SK-N-SH treated with all-trans-retinoic acid at 6 μM for 48 hours (cell line): ENCODE data around the gene ZNF317.

ENCODE experiments used
- ATAC-seq: fragments of 200-7000 bp; cut with Tn5 transposase; 3 replicates; pipeline ENCODE4 v1.9.1; 2020; ENCODE audit warnings: mild to moderate bottlenecking, moderate library complexity
- ARNTL ChIP-seq: fragments of 450-650 bp; formaldehyde crosslinking; IDR thresholded peaks from 2 replicates; pipeline ENCODE4 v1.5.0; 2020; ENCODE audit warnings: low read depth, mild to moderate bottlenecking, moderate library complexity, borderline replicate concordance
- BACH2 ChIP-seq: fragments of 250-450 bp; sonication (Bioruptor Pico); IDR thresholded peaks from 2 replicates; pipeline ENCODE4 v1.9.0; 2021; ENCODE audit warnings: mild to moderate bottlenecking, borderline replicate concordance
- CREB5 ChIP-seq: fragments of 250-450 bp; sonication (Bioruptor Pico); IDR thresholded peaks from 2 replicates; pipeline ENCODE4 v1.5.1; 2020; ENCODE audit warnings: low read depth, mild to moderate bottlenecking, moderate library complexity
- CSDC2 ChIP-seq: fragments of 250-450 bp; sonication (Bioruptor Pico); IDR thresholded peaks from 2 replicates; pipeline ENCODE4 v1.5.0; 2020; ENCODE audit warnings: mild to moderate bottlenecking, moderate library complexity
- CSRNP3 ChIP-seq: fragments of 250-450 bp; sonication (Bioruptor Pico); IDR thresholded peaks from 2 replicates; pipeline ENCODE4 v1.5.1; 2021; ENCODE audit warnings: mild to moderate bottlenecking, moderate library complexity
- ESRRG ChIP-seq: fragments of 250-450 bp; sonication (Bioruptor Pico); IDR thresholded peaks from 2 replicates; pipeline ENCODE4 v1.6.1; 2021; ENCODE audit warnings: mild to moderate bottlenecking
- GLIS3 ChIP-seq: fragments of 250-450 bp; sonication (Bioruptor Pico); IDR thresholded peaks from 2 replicates; pipeline ENCODE4 v1.5.0; 2020; ENCODE audit warnings: mild to moderate bottlenecking, moderate library complexity
- ISL1 ChIP-seq: fragments of 250-450 bp; sonication (Bioruptor Pico); IDR thresholded peaks from 2 replicates; pipeline ENCODE4 v2.1.2; 2022; ENCODE audit warnings: mild to moderate bottlenecking, moderate library complexity
- OSR1 ChIP-seq: fragments of 250-450 bp; sonication (Bioruptor Pico); IDR thresholded peaks from 2 replicates; pipeline ENCODE4 v1.8.0; 2022; ENCODE audit warnings: moderate library complexity, mild to moderate bottlenecking, inconsistent platforms
- POU6F1 ChIP-seq: fragments of 250-450 bp; sonication (Bioruptor Pico); IDR thresholded peaks from 2 replicates; pipeline ENCODE4 v1.8.0; 2021; ENCODE audit warnings: low read depth, mild to moderate bottlenecking, moderate library complexity, borderline replicate concordance
- RARB ChIP-seq: fragments of 250-450 bp; sonication (Bioruptor Pico); IDR thresholded peaks from 2 replicates; pipeline ENCODE4 v1.8.0; 2021; ENCODE audit warnings: mild to moderate bottlenecking, moderate library complexity
- SNAI2 ChIP-seq: fragments of 250-450 bp; sonication (Bioruptor Pico); IDR thresholded peaks from 2 replicates; pipeline ENCODE4 v1.5.0; 2020; ENCODE audit warnings: mild to moderate bottlenecking, moderate library complexity
- TCF4 ChIP-seq: fragments of 250-450 bp; sonication (Bioruptor Pico); IDR thresholded peaks from 2 replicates; pipeline ENCODE4 v1.8.0; 2021; ENCODE audit warnings: mild to moderate bottlenecking, moderate library complexity, borderline replicate concordance
- TOX ChIP-seq: fragments of 250-450 bp; sonication (Bioruptor Pico); IDR thresholded peaks from 2 replicates; pipeline ENCODE4 v1.8.0; 2021; ENCODE audit warnings: mild to moderate bottlenecking, moderate library complexity, borderline replicate concordance
- ZC3H10 ChIP-seq: fragments of 250-450 bp; sonication (Bioruptor Pico); IDR thresholded peaks from 2 replicates; pipeline ENCODE4 v1.5.1; 2021; ENCODE audit warnings: mild to moderate bottlenecking, moderate library complexity
- ZFP3 ChIP-seq: fragments of 250-450 bp; sonication (Bioruptor Pico); IDR thresholded peaks from 2 replicates; pipeline ENCODE4 v1.5.0; 2020; ENCODE audit warnings: mild to moderate bottlenecking, moderate library complexity
- ZFP30 ChIP-seq: fragments of 450-650 bp; formaldehyde crosslinking; IDR thresholded peaks from 2 replicates; pipeline ENCODE4 v1.5.0; 2022; ENCODE audit warnings: mild to moderate bottlenecking, moderate library complexity
- ZNF70 ChIP-seq: fragments of 450-650 bp; formaldehyde crosslinking; IDR thresholded peaks from 2 replicates; pipeline ENCODE4 v1.5.0; 2020; ENCODE audit warnings: mild to moderate bottlenecking, moderate library complexity
- ZNF8 ChIP-seq: fragments of 450-650 bp; formaldehyde crosslinking; IDR thresholded peaks from 2 replicates; pipeline ENCODE4 v1.5.0; 2020; ENCODE audit warnings: mild to moderate bottlenecking, moderate library complexity
- TF ChIP-seq, protein P1 (sequence below): fragments of 250-450 bp; sonication (Bioruptor Pico); IDR thresholded peaks from 2 replicates; pipeline ENCODE4 v1.5.0; 2020; ENCODE audit warnings: mild to moderate bottlenecking, moderate library complexity
- TF ChIP-seq, protein P2 (sequence below): fragments of 250-450 bp; sonication (Bioruptor Pico); IDR thresholded peaks from 2 replicates; pipeline ENCODE4 v1.8.0; 2020; ENCODE audit warnings: mild to moderate bottlenecking, moderate library complexity, borderline replicate concordance

ZNF317 gene

GRCh38 chr19:9128171-9128570 is 12.0 kb upstream of the ZNF317 start:
- TF ChIP-seq ZNF70 (CRISPR knock-in tag) (no peak), ZC3H10 (CRISPR knock-in tag) (no peak), OSR1 (no peak), ESRRG (no peak), CSRNP3 (CRISPR knock-in tag) (no peak), RARB (CRISPR knock-in tag) (no peak), POU6F1 (CRISPR knock-in tag) (no peak), BACH2 (no peak), ZNF8 (CRISPR knock-in tag) (no peak), ARNTL (CRISPR knock-in tag) (no peak), GLIS3 (CRISPR knock-in tag) (no peak), CREB5 (CRISPR knock-in tag) (no peak), ISL1 (CRISPR knock-in tag) (no peak), ZFP3 (CRISPR knock-in tag) (no peak)
- TF ChIP-seq, protein P1, sequence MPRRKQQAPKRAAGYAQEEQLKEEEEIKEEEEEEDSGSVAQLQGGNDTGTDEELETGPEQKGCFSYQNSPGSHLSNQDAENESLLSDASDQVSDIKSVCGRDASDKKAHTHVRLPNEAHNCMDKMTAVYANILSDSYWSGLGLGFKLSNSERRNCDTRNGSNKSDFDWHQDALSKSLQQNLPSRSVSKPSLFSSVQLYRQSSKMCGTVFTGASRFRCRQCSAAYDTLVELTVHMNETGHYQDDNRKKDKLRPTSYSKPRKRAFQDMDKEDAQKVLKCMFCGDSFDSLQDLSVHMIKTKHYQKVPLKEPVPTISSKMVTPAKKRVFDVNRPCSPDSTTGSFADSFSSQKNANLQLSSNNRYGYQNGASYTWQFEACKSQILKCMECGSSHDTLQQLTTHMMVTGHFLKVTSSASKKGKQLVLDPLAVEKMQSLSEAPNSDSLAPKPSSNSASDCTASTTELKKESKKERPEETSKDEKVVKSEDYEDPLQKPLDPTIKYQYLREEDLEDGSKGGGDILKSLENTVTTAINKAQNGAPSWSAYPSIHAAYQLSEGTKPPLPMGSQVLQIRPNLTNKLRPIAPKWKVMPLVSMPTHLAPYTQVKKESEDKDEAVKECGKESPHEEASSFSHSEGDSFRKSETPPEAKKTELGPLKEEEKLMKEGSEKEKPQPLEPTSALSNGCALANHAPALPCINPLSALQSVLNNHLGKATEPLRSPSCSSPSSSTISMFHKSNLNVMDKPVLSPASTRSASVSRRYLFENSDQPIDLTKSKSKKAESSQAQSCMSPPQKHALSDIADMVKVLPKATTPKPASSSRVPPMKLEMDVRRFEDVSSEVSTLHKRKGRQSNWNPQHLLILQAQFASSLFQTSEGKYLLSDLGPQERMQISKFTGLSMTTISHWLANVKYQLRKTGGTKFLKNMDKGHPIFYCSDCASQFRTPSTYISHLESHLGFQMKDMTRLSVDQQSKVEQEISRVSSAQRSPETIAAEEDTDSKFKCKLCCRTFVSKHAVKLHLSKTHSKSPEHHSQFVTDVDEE (CRISPR knock-in tag), result no peak
- TF ChIP-seq, protein P2, sequence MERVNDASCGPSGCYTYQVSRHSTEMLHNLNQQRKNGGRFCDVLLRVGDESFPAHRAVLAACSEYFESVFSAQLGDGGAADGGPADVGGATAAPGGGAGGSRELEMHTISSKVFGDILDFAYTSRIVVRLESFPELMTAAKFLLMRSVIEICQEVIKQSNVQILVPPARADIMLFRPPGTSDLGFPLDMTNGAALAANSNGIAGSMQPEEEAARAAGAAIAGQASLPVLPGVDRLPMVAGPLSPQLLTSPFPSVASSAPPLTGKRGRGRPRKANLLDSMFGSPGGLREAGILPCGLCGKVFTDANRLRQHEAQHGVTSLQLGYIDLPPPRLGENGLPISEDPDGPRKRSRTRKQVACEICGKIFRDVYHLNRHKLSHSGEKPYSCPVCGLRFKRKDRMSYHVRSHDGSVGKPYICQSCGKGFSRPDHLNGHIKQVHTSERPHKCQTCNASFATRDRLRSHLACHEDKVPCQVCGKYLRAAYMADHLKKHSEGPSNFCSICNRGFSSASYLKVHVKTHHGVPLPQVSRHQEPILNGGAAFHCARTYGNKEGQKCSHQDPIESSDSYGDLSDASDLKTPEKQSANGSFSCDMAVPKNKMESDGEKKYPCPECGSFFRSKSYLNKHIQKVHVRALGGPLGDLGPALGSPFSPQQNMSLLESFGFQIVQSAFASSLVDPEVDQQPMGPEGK, result no peak
- no peak; the same call in 2 of the 3 replicates for ATAC-seq

GRCh38 chr19:9130965-9131364 is 9.2 kb upstream of the ZNF317 start:
- ATAC-seq, result no peak
- no peak for TF ChIP-seq OSR1
- no peak for TF ChIP-seq CREB5 (CRISPR knock-in tag)
- TF ChIP-seq TCF4 (CRISPR knock-in tag), result no peak
- TF ChIP-seq GLIS3 (CRISPR knock-in tag), result no peak

GRCh38 chr19:9132422-9132821 is 7.8 kb upstream of the ZNF317 start:
- no peak for ATAC-seq
- TF ChIP-seq ZNF8 (CRISPR knock-in tag) (no peak), SNAI2 (CRISPR knock-in tag) (no peak), TOX (CRISPR knock-in tag) (no peak), CSDC2 (no peak), ISL1 (CRISPR knock-in tag) (no peak), TCF4 (CRISPR knock-in tag) (no peak), CSRNP3 (CRISPR knock-in tag) (no peak), ZFP30 (CRISPR knock-in tag) (no peak)
- TF ChIP-seq, protein P1 (CRISPR knock-in tag), result no peak
- TF ChIP-seq, protein P2, result no peak
